HepG2 (cell line): ENCODE results near the gene PROC. TPM values are rescaled to one million over a fixed set of nuclear protein-coding genes. Genes with fewer than 3 reads are reported as not detected.

Source experiments
- AKNA ChIP-seq: sonication (generic); formaldehyde crosslinking; IDR thresholded peaks from 2 replicates; pipeline ENCODE4 v1.4.0; 2020; ENCODE audit warnings: missing genetic modification reagents, borderline replicate concordance
- ATF4 ChIP-seq, 2 experiments: fragments of 450-650 bp in 1 of 2; sonication (generic) in 1 of 2; formaldehyde crosslinking; IDR thresholded peaks; 2 replicates each; pipeline versions ENCODE4 v1.5.0 to v1.8.0; 2020 to 2022; ENCODE audit warnings: mild to moderate bottlenecking in 1 of 2, missing genetic modification reagents in 1 of 2
- CSRNP1 ChIP-seq: sonication (generic); formaldehyde crosslinking; IDR thresholded peaks from 2 replicates; pipeline ENCODE4 v1.8.1; 2023; ENCODE audit warnings: mild to moderate bottlenecking, missing genetic modification reagents
- HOXA7 ChIP-seq: sonication (generic); formaldehyde crosslinking; IDR thresholded peaks from 2 replicates; pipeline ENCODE4 v1.8.1; 2022; ENCODE audit warnings: mild to moderate bottlenecking, missing genetic modification reagents, moderate library complexity
- RBFOX2 ChIP-seq: fragments of 200-400 bp; formaldehyde crosslinking; IDR thresholded peaks from 2 replicates; pipeline ENCODE4 v1.6.1; 2017; ENCODE audit warnings: low read depth, mild to moderate bottlenecking, low read length
- SP2 ChIP-seq: sonication (generic); formaldehyde crosslinking; IDR thresholded peaks from 2 replicates; pipeline ENCODE4 v1.5.1; 2020; ENCODE audit warnings: mild to moderate bottlenecking, missing genetic modification reagents
- STAT5B ChIP-seq: sonication (generic); formaldehyde crosslinking; IDR thresholded peaks from 2 replicates; pipeline ENCODE4 v1.4.0; 2020; ENCODE audit warnings: missing genetic modification reagents
- ZBTB14 ChIP-seq: sonication (generic); formaldehyde crosslinking; IDR thresholded peaks from 2 replicates; pipeline ENCODE4 v1.4.0; 2020; ENCODE audit warnings: missing genetic modification reagents
- ZBTB26 ChIP-seq: IDR thresholded peaks from 2 replicates; pipeline ENCODE4 v1.6.1; 2016; ENCODE audit warnings: missing compliant biosample characterization, missing genetic modification reagents, borderline replicate concordance
- ZBTB38 ChIP-seq: sonication (generic); formaldehyde crosslinking; IDR thresholded peaks from 2 replicates; pipeline ENCODE4 v1.5.1; 2020; ENCODE audit warnings: mild to moderate bottlenecking, missing genetic modification reagents
- ZFP41 ChIP-seq: sonication (generic); formaldehyde crosslinking; IDR thresholded peaks from 2 replicates; pipeline ENCODE4 v1.4.0; 2020; ENCODE audit warnings: mild to moderate bottlenecking, missing genetic modification reagents, borderline replicate concordance
- ZNF431 ChIP-seq: sonication (generic); formaldehyde crosslinking; IDR thresholded peaks from 2 replicates; pipeline ENCODE4 v1.9.0; 2022; ENCODE audit warnings: missing genetic modification reagents, low read depth, mild to moderate bottlenecking, borderline replicate concordance
- ZNF44 ChIP-seq: sonication (generic); formaldehyde crosslinking; IDR thresholded peaks from 2 replicates; pipeline ENCODE4 v1.5.1; 2020; ENCODE audit warnings: mild to moderate bottlenecking, missing genetic modification reagents
- ZNF451 ChIP-seq: sonication (generic); formaldehyde crosslinking; IDR thresholded peaks from 2 replicates; pipeline ENCODE4 v1.5.0; 2020; ENCODE audit warnings: mild to moderate bottlenecking, missing genetic modification reagents
- ZNF547 ChIP-seq: sonication (generic); formaldehyde crosslinking; IDR thresholded peaks from 2 replicates; pipeline ENCODE4 v1.5.1; 2020; ENCODE audit warnings: mild to moderate bottlenecking, missing genetic modification reagents
- ZNF709 ChIP-seq: sonication (generic); formaldehyde crosslinking; IDR thresholded peaks from 2 replicates; pipeline ENCODE4 v1.5.0; 2020; ENCODE audit warnings: mild to moderate bottlenecking, missing genetic modification reagents
- ZNF781 ChIP-seq: sonication (generic); formaldehyde crosslinking; IDR thresholded peaks from 2 replicates; pipeline ENCODE4 v1.5.1; 2020; ENCODE audit warnings: borderline replicate concordance, mild to moderate bottlenecking, missing genetic modification reagents; ENCODE audit errors: not compliant biosample characterization
- ZNF790 ChIP-seq: sonication (generic); formaldehyde crosslinking; IDR thresholded peaks from 2 replicates; pipeline ENCODE4 v1.8.0; 2022; ENCODE audit warnings: missing genetic modification reagents, mild to moderate bottlenecking, borderline replicate concordance
- polyA plus RNA-seq, 8 experiments: library from polyadenylated mRNA; depleted of rRNA in 3 of 8; stranded (reverse) in 7 of 8; unstranded in 1 of 8; fragments of >200 nt; fragmentation: Illumina TruSeq in 4 of 8; extraction: Trizol in 4 of 8; gene quantifications; 2 replicates each; pipeline versions ENCODE4 v1.2.1 to v1.2.3, GENCODE V29; 2011 to 2016; ENCODE audit warnings: low read depth in 4 of 8, missing spikeins in 1 of 8, mixed read lengths in 1 of 8; ENCODE audit not compliant: insufficient read depth in 1 of 8
- total RNA-seq, 5 experiments: library from RNA; depleted of rRNA; stranded (reverse); fragments of >200 nt; fragmentation: Illumina TruSeq; extraction: Trizol; gene quantifications; 2 replicates each; pipeline ENCODE4 v1.2.3, GENCODE V29; 2016; ENCODE audit warnings: low read depth in 1 of 5

The PROC gene
- total and polyA plus RNA-seq, 2 of the 13 experiments (the other 11 are each of a cell fraction or from before 2014, with no cell fraction given) = 134 to 185 TPM

- TF ChIP-seq CSRNP1 (CRISPR knock-in tag) = peak; percentile 55; the same call in 1 of the 2 replicates
- TF ChIP-seq ZBTB26 (CRISPR knock-in tag) = peak; percentile 20; the same call in 1 of the 2 replicates
- no peak for TF ChIP-seq ATF4 (CRISPR knock-in tag; IDR thresholded peaks at IDR 0.05)
- TF ChIP-seq ZNF781 = no peak
- TF ChIP-seq AKNA = no peak
- TF ChIP-seq ZBTB38 (CRISPR knock-in tag) = peak; percentile 99
- peak; percentile 39; the same call in 1 of the 2 replicates for TF ChIP-seq ZFP41 (CRISPR knock-in tag)
- 0 out of 2 replicates have a peak, but pooled peaks have one; percentile 54 for TF ChIP-seq ZNF431 (CRISPR knock-in tag)
- TF ChIP-seq HOXA7 (CRISPR knock-in tag) = no peak
- 0 out of 2 replicates have a peak, but pooled peaks have one; percentile 20 for TF ChIP-seq ZNF44 (CRISPR knock-in tag)
- peak; percentile 59; the same call in 1 of the 2 replicates for TF ChIP-seq ZNF451
- peak; percentile 78 for TF ChIP-seq SP2 (CRISPR knock-in tag)
- TF ChIP-seq ZBTB14 = no peak
- TF ChIP-seq STAT5B = no peak
- peak; percentile 66; the same call in 1 of the 2 replicates for TF ChIP-seq RBFOX2
- 0 out of 2 replicates have a peak, but pooled peaks have one; percentile 24 for TF ChIP-seq ZNF790
- 0 out of 2 replicates have a peak, but pooled peaks have one; percentile 19 for TF ChIP-seq ZNF709 (CRISPR knock-in tag)
- no peak for TF ChIP-seq ZNF547 (CRISPR knock-in tag)
These were observed 1.3 kb downstream of the PROC start (continued) for GRCh38 chr2:127419448-127420038.
